A549 (cell line): Measurements from ENCODE around the gene SVEP1. TPM values are rescaled to one million over a fixed set of nuclear protein-coding genes. Genes with fewer than 3 reads are reported as not detected.

Source experiments
- ATAC-seq, 2 experiments: fragments of 200-7000 bp in 1 of 2; fragments of >200 bp in 1 of 2; cut with Nextera tagmentation in 1 of 2; cut with Tn5 transposase in 1 of 2; 3 replicates each; pipeline versions ENCODE4 v1.8.0 to v1.9.1; 2018 to 2020; ENCODE audit warnings: mild to moderate bottlenecking in 1 of 2, moderate library complexity in 1 of 2
- CTCF ChIA-PET: fragments of 300-600 bp; sonication (Branson Sonifier 250); formaldehyde crosslinking; extraction: SDS; loops from one replicate; lab custom pipeline; 2021; ENCODE audit warnings: antibody characterized with exemption, inconsistent platforms; lab: Yijun Ruan, JAX
- POLR2A ChIA-PET: fragments of 350-600 bp; formaldehyde crosslinking; extraction: SDS; loops from one replicate; lab custom pipeline; 2021; ENCODE audit warnings: antibody characterized with exemption, inconsistent platforms; lab: Yijun Ruan, JAX
- DNase-seq, 2 experiments: peaks; one replicate each; pipeline versions ENCODE4 v3.0.0 to v3.0.0-alpha.2; 2011 to 2016; ENCODE audit warnings: low read depth in 1 of 2, low spot score in 1 of 2
- FAIRE-seq: peaks from 2 replicates; lab custom pipeline; 2011; peaks lifted over from hg19 to GRCh38; lab: Jason Lieb, UNC
- H3K27ac ChIP-seq, 2 experiments: fragments of >200 bp; sonication (Bioruptor Twin); formaldehyde crosslinking; 3 replicates each; pipeline ENCODE4 v1.5.1; 2016 to 2017
- H3K4me1 ChIP-seq: fragments of >200 bp; sonication (Bioruptor Twin); formaldehyde crosslinking; 3 replicates; pipeline ENCODE4 v1.6.1; 2016
- H3K4me2 ChIP-seq: fragments of >200 bp; sonication (Bioruptor Twin); formaldehyde crosslinking; 3 replicates; pipeline ENCODE4 v1.6.1; 2016
- H3K4me3 ChIP-seq: fragments of >200 bp; sonication (Bioruptor Twin); formaldehyde crosslinking; 3 replicates; pipeline ENCODE4 v1.5.1; 2016
- H3K9me3 ChIP-seq: fragments of >200 bp; sonication (Bioruptor Twin); formaldehyde crosslinking; 3 replicates; pipeline ENCODE4 v1.6.1; 2016
- ATOH8 ChIP-seq: fragments of 250-450 bp; sonication (Bioruptor Pico); IDR thresholded peaks from 2 replicates; pipeline ENCODE4 v1.5.0; 2020; ENCODE audit warnings: low read depth, mild to moderate bottlenecking, moderate library complexity
- CBX2 ChIP-seq: fragments of 200-600 bp; sonication (generic); IDR thresholded peaks from 2 replicates; pipeline ENCODE4 v1.6.1; 2016; ENCODE audit warnings: low read depth, mild to moderate bottlenecking, borderline replicate concordance
- CEBPB ChIP-seq, 2 experiments: fragments of >200 bp in 1 of 2; sonication (Bioruptor Twin) in 1 of 2; formaldehyde crosslinking in 1 of 2; IDR thresholded peaks; 2 replicates each; pipeline ENCODE4 v1.6.1; 2012 to 2016
- CHD2 ChIP-seq: fragments of 150-350 bp; IDR thresholded peaks from 2 replicates; pipeline ENCODE4 v1.6.1; 2014; ENCODE audit warnings: low read length; ENCODE audit not compliant: partially characterized antibody
- CHD4 ChIP-seq: fragments of 200-600 bp; sonication (generic); IDR thresholded peaks from 2 replicates; pipeline ENCODE4 v1.6.1; 2016; ENCODE audit warnings: antibody characterized with exemption, mild to moderate bottlenecking, borderline replicate concordance
- EHMT2 ChIP-seq: fragments of 200-600 bp; sonication (generic); IDR thresholded peaks from 2 replicates; pipeline ENCODE4 v1.6.1; 2016; ENCODE audit warnings: antibody characterized with exemption, low read depth, mild to moderate bottlenecking, moderate library complexity
- ELK1 ChIP-seq: fragments of 150-350 bp; IDR thresholded peaks from 2 replicates; pipeline ENCODE4 v1.6.1; 2014; ENCODE audit warnings: low read depth, mild to moderate bottlenecking, low read length
- EP300 ChIP-seq, 2 experiments: fragments of >200 bp; sonication (Bioruptor Twin); formaldehyde crosslinking; IDR thresholded peaks; 2 replicates in 1 of 2; 3 replicates in 1 of 2; pipeline ENCODE4 v1.6.1; 2016 to 2017
- FOSL2 ChIP-seq, 2 experiments: fragments of 450-650 bp in 1 of 2; fragments of >200 bp in 1 of 2; sonication (Bioruptor Twin) in 1 of 2; formaldehyde crosslinking; IDR thresholded peaks; 2 replicates each; pipeline versions ENCODE4 v1.5.0 to v1.6.1; 2016 to 2020; ENCODE audit warnings: mild to moderate bottlenecking in 1 of 2, moderate library complexity in 1 of 2
- FOXS1 ChIP-seq: fragments of 250-450 bp; sonication (Bioruptor Pico); IDR thresholded peaks from 2 replicates; pipeline ENCODE4 v1.5.0; 2020; ENCODE audit warnings: mild to moderate bottlenecking, moderate library complexity
- GATA3 ChIP-seq: IDR thresholded peaks from 2 replicates; pipeline ENCODE4 v1.6.1; 2012; ENCODE audit warnings: borderline replicate concordance
- HEYL ChIP-seq: fragments of 250-450 bp; sonication (Bioruptor Pico); IDR thresholded peaks from 2 replicates; pipeline ENCODE4 v1.8.0; 2021; ENCODE audit warnings: mild to moderate bottlenecking, moderate library complexity
- HOXA7 ChIP-seq: fragments of 250-450 bp; sonication (Bioruptor Pico); IDR thresholded peaks from 2 replicates; pipeline ENCODE4 v1.5.0; 2020; ENCODE audit warnings: mild to moderate bottlenecking, moderate library complexity
- JUN ChIP-seq, 2 experiments: fragments of >200 bp; sonication (Bioruptor Twin); formaldehyde crosslinking; IDR thresholded peaks; 2 replicates in 1 of 2; 3 replicates in 1 of 2; pipeline ENCODE4 v1.6.1; 2016 to 2017
- JUNB ChIP-seq: fragments of >200 bp; sonication (Bioruptor Twin); formaldehyde crosslinking; IDR thresholded peaks from 2 replicates; pipeline ENCODE4 v1.6.1; 2016
- MAX ChIP-seq: IDR thresholded peaks from 2 replicates; pipeline ENCODE4 v1.6.1; 2012
- MAZ ChIP-seq: fragments of 150-350 bp; IDR thresholded peaks from 2 replicates; pipeline ENCODE4 v1.6.1; 2014; ENCODE audit warnings: antibody characterized with exemption, low read depth, low read length, borderline replicate concordance
- MYC ChIP-seq: IDR thresholded peaks from 2 replicates; pipeline ENCODE4 v1.6.1; 2012; ENCODE audit warnings: mild to moderate bottlenecking, inconsistent platforms, low read length, improper control_type of control experiment, borderline replicate concordance
- NFE2L2 ChIP-seq: fragments of 150-350 bp; conservative IDR thresholded peaks from 2 replicates; pipeline ENCODE4 v1.6.1; 2014; ENCODE audit warnings: low read length
- POLR2AphosphoS2 ChIP-seq: conservative IDR thresholded peaks from 2 replicates; pipeline ENCODE4 v1.6.1; 2012; ENCODE audit warnings: low read length, improper control_type of control experiment, inconsistent platforms
- TFCP2L1 ChIP-seq: fragments of 250-450 bp; sonication (Bioruptor Pico); IDR thresholded peaks from 2 replicates; pipeline ENCODE4 v1.5.0; 2021; ENCODE audit warnings: mild to moderate bottlenecking
- TP53 ChIP-seq: fragments of 250-450 bp; sonication (Bioruptor Pico); IDR thresholded peaks from 2 replicates; pipeline ENCODE4 v1.5.0; 2021; ENCODE audit warnings: mild to moderate bottlenecking, moderate library complexity
- ZNF302 ChIP-seq: fragments of 250-450 bp; sonication (Bioruptor Pico); IDR thresholded peaks from 2 replicates; pipeline ENCODE4 v1.9.0; 2021; ENCODE audit warnings: inconsistent platforms, mild to moderate bottlenecking, moderate library complexity
- ZSCAN20 ChIP-seq: fragments of 250-450 bp; sonication (Bioruptor Pico); IDR thresholded peaks from 2 replicates; pipeline ENCODE4 v1.8.0; 2022; ENCODE audit warnings: mild to moderate bottlenecking, moderate library complexity
- WGBS: methylation state at CpG from one replicate; pipeline ENCODE4 v1.1.6; 2017; ENCODE audit errors: missing lambda C conversion rate; 5-methylcytosine and 5-hydroxymethylcytosine counted together
- polyA plus RNA-seq, 4 experiments: library from polyadenylated mRNA; depleted of rRNA in 3 of 4; stranded (reverse); fragments of >200 nt; fragmentation: RNase III in 1 of 4; extraction: RNeasy Plus Mini Kit Qiagen cat#74134 plus additional on column Dnase treatment in 1 of 4; gene quantifications; 2 replicates in 3 of 4; 3 replicates in 1 of 4; pipeline ENCODE4 v1.2.3, GENCODE V29; 2011 to 2017

Gene SVEP1
- polyA plus RNA-seq, 2 of the 4 experiments (the other 2 are of a cell fraction), result 0.52 to 1.5 TPM

- TF ChIP-seq FOXS1 (no peak), CHD2 (no peak), EHMT2 (no peak), ATOH8 (no peak), ZNF302 (no peak), CHD4 (no peak), MYC (no peak), NFE2L2 (no peak), POLR2AphosphoS2 (no peak), HOXA7 (CRISPR knock-in tag) (no peak), CEBPB (IDR thresholded peaks at IDR 0.05) (no peak), JUNB (no peak), GATA3 (no peak), HEYL (no peak), MAZ (no peak), TP53 (no peak)
- no peak overlapping the region for H3K4me3 ChIP-seq
- ChIA-PET CTCF (interaction anchor here (1.5 kb wide), 1 partner anchor 9 kb away, joined by 3 read pairs; no protein-coding TSS in a partner anchor), POLR2A (no interaction called here)
- peak overlapping the region; percentile 50 to 67; a peak in 4 of 6 replicates for H3K27ac ChIP-seq
- peaks cover 19% of the 10 kb centered on the region for H3K4me1 ChIP-seq
- H3K4me2 ChIP-seq, result peak overlapping the region; percentile 55
- DNase-seq (no peak), ATAC-seq (no peak), FAIRE-seq (no peak)
- H3K9me3 ChIP-seq, result peaks cover 8% of the 10 kb centered on the region; the same call in 2 of the 3 replicates
Measured at GRCh38 chr9:110443866-110444220, 135.7 kb downstream of the SVEP1 start.

GRCh38 chr9:110443146-110443865, 136.2 kb downstream of the SVEP1 start:
- ATAC-seq (peak in 1 of 2 experiments; percentile 62; a peak in 2 of 6 replicates), FAIRE-seq (no peak), DNase-seq (peak in 1 of 2 experiments; percentile 19)
- ChIA-PET CTCF (interaction anchor here (0.6 to 1.8 kb wide), 5 partner anchors 9 to 180 kb away, joined by 3 to 7 read pairs (median 3); no protein-coding TSS in a partner anchor), POLR2A (no interaction called here)
- Histone ChIP-seq H3K4me2 (peak overlapping the region; percentile 55), H3K4me1 (peaks cover 19% of the 10 kb centered on the region), H3K4me3 (no peak overlapping the region), H3K27ac (peak overlapping the region; percentile 67 to 72; a peak in 5 of 6 replicates), H3K9me3 (peaks cover 8% of the 10 kb centered on the region; the same call in 2 of the 3 replicates)
- WGBS, result 2% methylated on average over 3 of the region's 3 CpGs
- TF ChIP-seq TFCP2L1 (CRISPR knock-in tag) (no peak), ZSCAN20 (CRISPR knock-in tag) (no peak), CEBPB (IDR thresholded peaks at IDR 0.05) (peak; percentile 76 to 89), MAZ (no peak), FOSL2 (IDR thresholded peaks at IDR 0.05) (peak; percentile 51), FOSL2 (CRISPR knock-in tag; IDR thresholded peaks at IDR 0.05) (peak; percentile 59), JUN (IDR thresholded peaks at IDR 0.05) (peak in 1 of 2 experiments; percentile 35; a peak in 1 of 5 replicates), MAX (no peak), CBX2 (no peak), JUNB (peak; percentile 51; the same call in 1 of the 2 replicates), ELK1 (no peak), EP300 (IDR thresholded peaks at IDR 0.05) (peak in 1 of 2 experiments; percentile 51; a peak in 2 of 5 replicates), TP53 (no peak)
